ENCODE results near the gene SLC35F1. TPM values are rescaled to one million over a fixed set of nuclear protein-coding genes. Genes with fewer than 3 reads are reported as not detected.

Gene SLC35F1
- total and polyA plus RNA-seq, 2 experiments from 2014 or later = not detected

DNA sequence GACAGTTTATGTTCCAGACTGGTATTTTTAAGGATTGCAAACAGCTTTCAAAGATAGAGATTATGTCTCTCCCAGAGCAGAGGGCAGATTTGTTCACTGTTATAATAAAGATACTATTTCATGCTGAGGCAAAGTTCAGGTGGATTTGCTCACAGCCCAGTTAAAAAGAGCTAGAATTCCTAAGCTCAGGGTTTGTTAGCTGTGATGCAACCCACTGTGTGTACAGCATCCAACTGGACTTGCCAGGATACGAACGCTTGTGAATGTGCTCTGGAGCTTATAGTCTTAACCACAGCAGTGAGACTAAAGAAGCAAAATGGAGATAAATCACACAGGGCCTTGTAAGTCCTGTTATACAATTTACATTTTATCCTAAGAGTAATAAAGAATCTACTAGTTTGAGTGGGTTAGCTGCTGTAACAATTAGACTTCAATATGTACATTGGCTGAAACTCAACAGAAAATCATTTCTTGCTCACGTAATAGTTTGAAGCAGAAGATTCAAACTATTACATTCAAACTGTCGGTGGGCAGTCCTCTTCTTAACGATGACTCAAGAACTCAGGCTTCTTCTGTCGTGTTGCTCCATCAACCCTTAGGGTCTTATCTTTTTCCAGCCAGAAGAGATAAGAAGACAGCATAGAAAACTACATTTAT, 437.1 kb downstream of the SLC35F1 start:
- Histone ChIP-seq H3K27ac (no peak overlapping the region), H3K79me2 (ENCODE audit: insufficient read depth) (no peaks in the 10 kb centered on the region), H3K4me2 (ENCODE audit: unreplicated experiment) (no peak overlapping the region), H3K4me1 (ENCODE audit: insufficient read depth) (no peaks in the 10 kb centered on the region), H3K9me3 (ENCODE audit: low read depth) (no peaks in the 10 kb centered on the region), H3K27me3 (replicated peaks; ENCODE audit: insufficient read depth) (no peaks in the 10 kb centered on the region), H3K4me3 (no peak overlapping the region), H3K9me2 (ENCODE audit: insufficient read depth) (no peaks in the 10 kb centered on the region), H3F3A (ENCODE audit: insufficient read depth) (no peaks in the 10 kb centered on the region), H3K9ac (no peak overlapping the region), H4K20me1 (ENCODE audit: insufficient read depth) (no peaks in the 10 kb centered on the region), H3K36me3 (ENCODE audit: low read depth) (no peaks in the 10 kb centered on the region), H2AFZ (no peak overlapping the region)
- in situ Hi-C loops (cut with MboI) = no loop called here
- 58% methylated on average over 6 of the region's 6 CpGs for WGBS, 2 experiments (ENCODE audit: low coverage in 1 of 2, low lambda C conversion rate in 2 of 2, missing lambda C conversion rate in 2 of 2)
- no peak for DNase-seq
- TF ChIP-seq EZH2 (IDR thresholded peaks at IDR 0.05; ENCODE audit: insufficient read depth, poor library complexity, severe bottlenecking) (no peak), EZH2phosphoT487 (IDR thresholded peaks at IDR 0.05; ENCODE audit: insufficient read depth, low read depth) (no peak)

DNA sequence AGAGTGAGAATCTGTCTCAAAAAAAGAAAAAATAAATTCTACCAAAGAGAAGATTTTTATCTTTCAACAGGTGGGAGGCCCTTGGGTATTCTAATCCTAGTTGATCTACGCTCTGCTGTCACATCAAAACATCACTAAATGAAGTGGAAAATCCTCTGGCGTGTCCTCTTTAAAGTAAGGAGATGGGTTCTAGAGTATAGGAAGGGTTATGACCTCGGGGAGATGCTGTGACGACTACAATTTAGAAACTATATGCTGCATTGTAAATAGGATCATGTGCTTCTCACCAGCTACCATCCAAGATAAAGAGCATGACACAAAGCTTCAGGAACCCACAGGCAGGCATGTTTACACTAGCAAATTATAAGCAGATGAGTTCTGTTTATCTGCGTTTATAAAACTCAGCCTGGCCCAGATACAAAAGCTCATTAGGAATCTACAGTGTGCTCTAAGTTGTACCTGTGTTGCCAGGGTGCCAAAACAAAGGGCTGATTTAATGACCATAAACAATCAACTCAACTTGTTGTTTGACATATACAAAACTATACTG, 443.9 kb downstream of the SLC35F1 start:
- H3K79me2 ChIP-seq (ENCODE audit: insufficient read depth) = no peaks in the 10 kb centered on the region
- H3K4me2 ChIP-seq (ENCODE audit: unreplicated experiment) = no peak overlapping the region
- 31 to 34% methylated on average over 5 of the region's 5 CpGs for WGBS, 2 experiments (ENCODE audit: low coverage in 1 of 2, low lambda C conversion rate in 2 of 2, missing lambda C conversion rate in 2 of 2)
- no peak for TF ChIP-seq EZH2 (IDR thresholded peaks at IDR 0.05; ENCODE audit: insufficient read depth, poor library complexity, severe bottlenecking)
- TF ChIP-seq EZH2phosphoT487 (IDR thresholded peaks at IDR 0.05; ENCODE audit: insufficient read depth, low read depth) = no peak
- no peak overlapping the region for H2AFZ ChIP-seq
- no peaks in the 10 kb centered on the region for H4K20me1 ChIP-seq (ENCODE audit: insufficient read depth)
- H3K27ac ChIP-seq = no peak overlapping the region
- DNase-seq = peak; percentile 32
- H3K9me2 ChIP-seq (ENCODE audit: insufficient read depth) = no peaks in the 10 kb centered on the region
- H3K9me3 ChIP-seq (ENCODE audit: low read depth) = no peaks in the 10 kb centered on the region
- H3K9ac ChIP-seq = no peak overlapping the region
- H3K4me3 ChIP-seq = no peak overlapping the region
- no peaks in the 10 kb centered on the region for H3F3A ChIP-seq (ENCODE audit: insufficient read depth)
- H3K36me3 ChIP-seq (ENCODE audit: low read depth) = no peaks in the 10 kb centered on the region
- H3K4me1 ChIP-seq (ENCODE audit: insufficient read depth) = no peaks in the 10 kb centered on the region
- in situ Hi-C loops (cut with MboI) = no loop called here
- no peaks in the 10 kb centered on the region for H3K27me3 ChIP-seq (replicated peaks; ENCODE audit: insufficient read depth)

DNA sequence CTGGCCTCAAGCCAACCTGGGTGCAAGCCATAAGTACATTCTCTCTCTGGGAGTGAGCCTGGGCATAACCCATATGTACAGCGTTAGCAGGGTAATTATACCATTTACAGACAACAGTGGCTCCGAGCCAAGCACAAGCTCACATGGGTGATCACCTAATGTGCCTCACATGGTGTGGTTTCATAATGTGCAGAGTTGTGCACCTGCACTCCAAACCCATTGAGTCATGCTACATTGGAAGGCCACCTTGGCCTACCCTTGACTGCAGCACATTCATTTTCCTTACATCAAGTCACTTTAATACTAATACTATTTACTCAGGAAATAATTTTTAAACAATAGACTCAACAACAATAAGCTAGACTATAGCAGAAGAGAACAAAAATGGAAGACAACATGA, 446.5 kb downstream of the SLC35F1 start:
- Histone ChIP-seq H3K27me3 (replicated peaks; ENCODE audit: insufficient read depth) (no peaks in the 10 kb centered on the region), H3K4me2 (ENCODE audit: unreplicated experiment) (no peak overlapping the region), H3K9me2 (ENCODE audit: insufficient read depth) (no peaks in the 10 kb centered on the region), H2AFZ (no peak overlapping the region), H3K4me1 (ENCODE audit: insufficient read depth) (peaks cover 6% of the 10 kb centered on the region; the same call in 1 of the 2 replicates), H3K36me3 (ENCODE audit: low read depth) (no peaks in the 10 kb centered on the region), H3F3A (ENCODE audit: insufficient read depth) (no peaks in the 10 kb centered on the region), H3K27ac (no peak overlapping the region), H3K9ac (no peak overlapping the region), H3K9me3 (ENCODE audit: low read depth) (no peaks in the 10 kb centered on the region), H4K20me1 (ENCODE audit: insufficient read depth) (no peaks in the 10 kb centered on the region), H3K79me2 (ENCODE audit: insufficient read depth) (no peaks in the 10 kb centered on the region), H3K4me3 (no peak overlapping the region)
- in situ Hi-C loops (cut with MboI) = no loop called here
- 37 to 44% methylated on average over 2 of the region's 2 CpGs for WGBS, 2 experiments (ENCODE audit: low coverage in 1 of 2, low lambda C conversion rate in 2 of 2, missing lambda C conversion rate in 2 of 2)
- DNase-seq = no peak
- TF ChIP-seq EZH2phosphoT487 (IDR thresholded peaks at IDR 0.05; ENCODE audit: insufficient read depth, low read depth) = no peak
- no peak for TF ChIP-seq EZH2 (IDR thresholded peaks at IDR 0.05; ENCODE audit: insufficient read depth, poor library complexity, severe bottlenecking)

DNA sequence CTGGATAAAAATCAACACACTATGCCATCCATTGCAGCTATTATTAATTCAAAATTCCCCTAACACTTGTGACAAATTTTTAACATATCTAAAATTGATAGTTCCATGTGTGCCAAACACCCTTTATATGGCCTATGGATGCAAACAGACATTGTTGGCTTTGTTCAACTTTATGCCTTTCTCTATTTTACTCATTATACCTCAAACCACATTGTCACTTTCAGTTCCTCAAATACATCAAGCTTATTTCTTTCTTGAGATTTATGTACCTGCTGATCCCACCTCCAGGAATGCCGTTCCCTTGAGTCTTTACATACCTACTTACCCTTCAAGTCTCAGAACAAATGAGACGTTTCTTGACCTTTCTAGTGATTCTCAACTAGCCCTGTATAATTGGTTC, 447.6 kb downstream of the SLC35F1 start:
- Histone ChIP-seq H4K20me1 (ENCODE audit: insufficient read depth) (no peaks in the 10 kb centered on the region), H3K4me3 (no peak overlapping the region), H3K27me3 (replicated peaks; ENCODE audit: insufficient read depth) (no peaks in the 10 kb centered on the region), H3K79me2 (ENCODE audit: insufficient read depth) (no peaks in the 10 kb centered on the region), H2AFZ (no peak overlapping the region), H3F3A (ENCODE audit: insufficient read depth) (no peaks in the 10 kb centered on the region), H3K27ac (no peak overlapping the region), H3K9ac (no peak overlapping the region), H3K36me3 (ENCODE audit: low read depth) (no peaks in the 10 kb centered on the region), H3K4me2 (ENCODE audit: unreplicated experiment) (no peak overlapping the region), H3K9me3 (ENCODE audit: low read depth) (no peaks in the 10 kb centered on the region), H3K9me2 (ENCODE audit: insufficient read depth) (no peaks in the 10 kb centered on the region), H3K4me1 (ENCODE audit: insufficient read depth) (peaks cover 6% of the 10 kb centered on the region; the same call in 1 of the 2 replicates)
- in situ Hi-C loops (cut with MboI) = no loop called here
- TF ChIP-seq EZH2 (IDR thresholded peaks at IDR 0.05; ENCODE audit: insufficient read depth, poor library complexity, severe bottlenecking) (no peak), EZH2phosphoT487 (IDR thresholded peaks at IDR 0.05; ENCODE audit: insufficient read depth, low read depth) (no peak)
- 59 to 66% methylated on average over 2 of the region's 2 CpGs for WGBS, 2 experiments (ENCODE audit: low coverage in 1 of 2, low lambda C conversion rate in 2 of 2, missing lambda C conversion rate in 2 of 2)
- no peak for DNase-seq
